Adrenal gland (tissue), 5 donors: ENCODE data around the gene BSN.

Source experiments
- CTCF ChIP-seq, 6 experiments: fragments of 450-650 bp in 4 of 6; fragments of 200-600 bp in 2 of 6; sonication (generic) in 1 of 6; IDR thresholded peaks; 1 replicate in 5 of 6; 2 replicates in 1 of 6; pipeline versions ENCODE4 v1.5.1 to v1.8.0; 2016 to 2021; ENCODE audit warnings: antibody characterized with exemption in 6 of 6, mild to moderate bottlenecking in 2 of 6, moderate library complexity in 1 of 6
- POLR2A ChIP-seq, 2 donors: fragments of 450-650 bp; IDR thresholded peaks; one replicate each; pipeline ENCODE4 v1.6.1; 2017; ENCODE audit warnings: antibody characterized with exemption in 2 of 2, mild to moderate bottlenecking in 2 of 2, moderate library complexity in 1 of 2
- donor health status: DM: no; HTN: no; CAD: no.

GRCh38 chr3:49646236-49646635 lies 92.0 kb downstream of the BSN start:
- TF ChIP-seq CTCF (IDR thresholded peaks at IDR 0.05) (no peak), POLR2A (IDR thresholded peaks at IDR 0.05) (no peak)
